GM21515 (cell line): ENCODE results near the gene RAB26.
"Not testable (repeated sequence)": the region's sequence is repeated elsewhere in the genome, so short reads cannot be mapped to it uniquely, and the experiment has no call there.

Experiments used
- ATAC-seq: cut with Tn5 transposase; IDR thresholded peaks from one replicate; pipeline ENCODE4 v1.9.1; 2021; ENCODE audit not compliant: unreplicated experiment

The RAB26 gene

DNA sequence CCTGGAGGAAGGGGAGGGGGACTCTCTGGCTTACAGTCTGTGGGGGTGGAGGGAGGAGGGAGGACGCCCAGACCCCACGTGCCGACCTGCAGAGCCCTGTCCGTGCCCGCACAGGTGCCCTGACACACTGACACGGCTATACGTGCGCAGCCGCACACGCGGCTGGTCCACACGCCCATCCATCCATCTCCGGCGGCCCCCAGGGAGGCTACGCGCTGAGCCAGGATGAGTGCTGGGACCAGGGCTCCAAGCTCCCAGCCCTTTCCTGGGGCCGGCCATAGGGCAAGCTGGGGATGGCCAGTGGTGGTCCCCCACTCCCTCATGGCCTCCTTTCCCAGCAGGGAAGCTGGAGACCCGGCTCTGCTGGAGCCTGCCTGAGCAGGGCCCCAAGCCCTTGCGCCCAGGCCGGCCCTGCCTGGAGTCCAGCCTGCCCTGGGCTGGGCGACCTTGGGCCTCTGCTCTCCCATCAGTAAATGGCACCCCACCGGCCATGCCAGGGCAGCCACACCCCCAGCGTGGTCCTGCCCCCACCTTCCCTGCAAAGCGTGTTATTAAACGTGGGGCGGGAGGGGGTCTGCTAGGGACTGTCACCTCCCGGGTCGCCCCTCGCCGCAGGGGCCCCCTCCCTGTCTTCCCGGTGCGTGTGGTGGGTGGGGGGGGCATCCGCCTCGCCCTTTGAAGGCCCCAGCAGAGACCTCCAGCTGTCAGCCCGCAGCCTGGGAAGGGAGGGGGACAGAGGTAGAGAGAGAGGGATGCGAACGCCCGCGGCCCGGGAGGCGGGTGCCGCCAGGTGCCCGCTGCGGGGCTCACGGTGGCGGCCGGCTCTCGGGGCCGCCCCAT lies 47.1 kb downstream of the RAB26 start:
- ATAC-seq = no peak

DNA sequence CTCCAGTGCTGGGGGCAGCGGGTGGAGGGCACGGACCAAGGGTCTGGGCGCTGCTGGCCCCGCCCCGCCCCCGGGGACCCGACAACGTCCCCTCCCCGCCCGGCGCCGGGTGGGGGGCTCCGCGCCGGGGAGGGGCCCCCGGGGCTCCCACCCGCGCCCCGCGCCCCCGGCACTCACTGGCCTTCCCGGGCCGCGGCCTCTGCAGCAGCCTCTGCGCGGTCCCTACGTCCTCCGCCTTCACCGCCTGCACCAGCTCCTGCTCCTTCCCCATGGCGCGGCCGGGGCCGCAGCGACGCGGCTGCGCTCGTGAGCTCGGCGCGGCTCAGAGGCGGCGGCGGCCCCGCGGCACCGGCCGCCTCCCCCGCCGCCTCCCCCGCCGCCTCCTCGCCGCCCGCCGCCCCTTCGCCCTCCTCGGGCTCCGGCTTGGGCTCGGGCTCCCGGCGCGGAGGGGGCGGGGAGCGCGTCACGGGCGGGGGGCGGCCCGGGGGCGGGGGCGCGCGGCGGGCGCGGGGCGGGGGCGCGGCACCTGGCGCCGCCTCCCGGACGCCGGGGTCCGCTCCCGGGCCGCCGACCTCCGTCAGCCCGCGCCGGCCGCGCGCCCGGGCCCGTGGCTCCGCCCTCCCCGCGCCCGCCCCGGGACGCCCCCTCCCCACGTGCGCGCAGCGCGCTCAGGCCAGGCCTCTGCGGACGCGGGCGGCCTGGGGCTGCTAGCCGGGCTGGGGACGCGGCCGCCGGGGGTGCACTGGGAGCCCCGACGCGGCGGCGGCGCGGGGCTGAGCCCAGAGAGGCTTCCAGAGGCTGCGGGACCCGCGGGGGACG lies 47.9 kb downstream of the RAB26 start, which contains the start of gene CASKIN1:
TSS of gene CASKIN1 (minus strand) at position 444 of the 819 bp plus-strand sequence. CDS start at position 271, 173 bp downstream.
- no peak for ATAC-seq

- no peak for ATAC-seq
Observed at GRCh38 chr16:2196981-2197511, 48.6 kb downstream of the RAB26 start.

GRCh38 chr16:2197765-2198164 lies 49.3 kb downstream of the RAB26 start:
- ATAC-seq = no peak

GRCh38 chr16:2198283-2198682 lies 49.9 kb downstream of the RAB26 start:
- ATAC-seq = no peak

DNA sequence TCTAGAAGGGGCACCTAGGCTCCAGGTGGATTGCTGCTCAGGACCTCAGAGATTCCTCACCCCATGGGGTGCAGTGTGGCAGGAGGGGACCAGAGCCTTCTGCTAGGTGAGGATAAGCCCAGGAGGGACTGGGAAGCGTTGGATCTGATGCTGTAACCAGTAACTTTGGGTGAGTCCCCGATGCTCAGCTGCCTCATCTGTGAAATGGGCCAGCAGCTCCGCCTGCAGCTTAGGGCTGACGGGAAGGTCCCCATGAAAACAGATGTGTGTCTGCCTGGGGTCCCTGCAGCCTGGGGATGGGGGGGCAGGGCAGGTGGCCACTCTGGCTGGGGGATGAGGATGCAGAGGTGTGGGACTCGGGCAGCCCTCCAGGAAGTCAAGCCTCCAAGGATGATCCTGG lies 50.7 kb downstream of the RAB26 start:
- no peak for ATAC-seq

DNA sequence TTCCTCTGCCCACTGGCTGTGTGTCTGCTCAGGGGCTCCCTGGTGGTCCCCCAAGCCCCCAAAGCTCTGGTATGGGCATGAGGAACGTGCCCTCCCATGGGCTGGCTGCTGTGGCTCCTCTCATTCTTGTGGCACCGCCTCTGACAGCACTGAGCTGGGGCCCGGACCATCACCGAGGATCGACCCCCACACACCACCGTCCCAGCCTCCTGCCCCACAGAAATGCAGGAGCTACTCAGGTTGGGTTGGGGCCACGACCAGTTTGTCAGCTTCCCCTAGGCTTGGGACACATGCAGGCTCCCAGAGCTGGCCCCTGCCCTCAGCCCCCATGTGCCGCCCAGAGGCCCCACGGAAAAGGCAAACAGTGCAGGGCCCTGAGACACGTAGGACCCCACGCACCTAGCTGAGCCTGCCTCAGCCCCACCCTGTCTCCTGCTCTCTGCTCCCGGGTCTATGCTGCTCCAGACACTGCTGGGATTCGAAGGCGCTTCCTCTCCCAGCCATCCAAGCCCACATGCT lies 51.3 kb downstream of the RAB26 start:
- ATAC-seq = no peak

DNA sequence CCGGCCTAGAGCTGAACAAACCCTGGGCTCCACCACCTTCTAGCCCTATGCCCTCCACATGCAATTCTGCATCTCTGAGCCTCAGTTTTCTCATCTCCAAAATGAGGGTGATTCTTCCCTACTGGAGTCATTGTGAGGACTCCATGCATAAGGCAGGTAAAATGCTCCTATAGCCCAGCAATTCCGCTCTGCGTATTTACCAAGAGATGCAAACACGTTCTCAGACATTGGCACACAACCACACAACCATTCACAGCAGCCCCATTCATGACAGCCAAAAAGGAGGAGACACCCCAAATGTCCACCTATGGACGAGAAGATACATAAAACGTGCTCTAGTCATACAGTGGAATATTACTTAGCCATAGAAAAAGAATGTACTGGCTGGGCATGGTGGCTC lies 51.9 kb downstream of the RAB26 start:
- ATAC-seq = no peak

DNA sequence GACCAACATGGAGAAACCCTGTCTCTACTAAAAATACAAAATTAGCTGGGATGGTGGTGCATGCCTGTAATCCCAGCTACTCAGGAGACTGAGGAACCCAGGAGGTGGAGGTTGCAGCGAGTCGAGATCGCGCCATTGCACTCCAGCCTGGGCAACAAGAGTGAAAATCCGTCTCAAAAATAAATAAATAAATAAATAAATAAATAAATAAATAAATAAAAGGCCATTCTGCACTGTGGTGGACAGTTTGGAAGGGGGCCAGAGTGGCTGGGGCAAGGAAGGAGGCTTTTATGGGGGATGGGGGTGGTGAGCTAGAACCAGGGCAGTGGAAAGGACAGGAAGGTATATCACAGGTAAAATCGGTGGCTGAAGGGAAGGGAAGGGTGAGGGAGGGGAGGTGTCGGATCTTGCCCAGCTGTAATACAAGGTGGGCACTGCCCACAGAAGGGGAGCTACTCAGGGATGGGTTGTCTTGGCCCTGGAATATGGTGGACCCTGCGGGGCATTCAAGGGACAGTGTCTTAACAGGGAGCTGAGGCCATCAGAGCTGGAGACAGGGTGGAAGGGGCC lies 54.8 kb downstream of the RAB26 start:
- not testable (repeated sequence) for ATAC-seq
